GM11168 (cell line): ENCODE results near the gene GPRIN1.

Experiments
- in situ Hi-C: fragments of 300-500 bp; cut with MboI; formaldehyde crosslinking; loops from one replicate; pipeline ENCODE4 v1.12.0; 2022; ENCODE audit warnings: low sequenced_read_pairs; ENCODE audit not compliant: unreplicated experiment

The GPRIN1 gene

GRCh38 chr5:176644294-176644693, 34.3 kb upstream of the GPRIN1 start:
- in situ Hi-C loops = no loop called here

GRCh38 chr5:176643491-176644219, 33.7 kb upstream of the GPRIN1 start:
- in situ Hi-C loops = no loop called here

GRCh38 chr5:176642675-176643490, 32.9 kb upstream of the GPRIN1 start:
- in situ Hi-C loops = no loop called here

- in situ Hi-C loops = no loop called here
These were observed 30.7 kb upstream of the GPRIN1 start for GRCh38 chr5:176640616-176641015.

DNA sequence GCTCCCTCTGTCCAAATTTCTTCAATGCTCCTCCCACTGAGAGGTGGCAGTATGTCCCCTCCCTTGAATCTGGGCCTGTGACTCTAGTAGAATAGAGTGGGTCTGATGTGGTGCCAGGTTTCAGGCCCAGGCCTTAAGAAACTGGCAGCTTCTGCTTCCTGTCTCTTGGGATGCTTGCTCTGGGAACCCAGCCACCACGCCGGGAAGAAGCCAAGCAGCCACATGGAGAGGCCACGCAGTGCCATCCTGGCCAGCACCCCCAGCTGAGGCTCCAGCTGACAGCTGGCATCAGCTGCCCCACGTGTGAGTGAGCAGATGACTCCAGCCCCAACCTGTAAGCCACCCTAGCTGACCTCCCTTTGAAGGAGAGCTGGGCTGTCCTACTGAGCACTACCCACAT, 30.0 kb upstream of the GPRIN1 start:
- in situ Hi-C loops = no loop called here

- in situ Hi-C loops = no loop called here
These were observed 29.3 kb upstream of the GPRIN1 start for GRCh38 chr5:176639208-176639607.

DNA sequence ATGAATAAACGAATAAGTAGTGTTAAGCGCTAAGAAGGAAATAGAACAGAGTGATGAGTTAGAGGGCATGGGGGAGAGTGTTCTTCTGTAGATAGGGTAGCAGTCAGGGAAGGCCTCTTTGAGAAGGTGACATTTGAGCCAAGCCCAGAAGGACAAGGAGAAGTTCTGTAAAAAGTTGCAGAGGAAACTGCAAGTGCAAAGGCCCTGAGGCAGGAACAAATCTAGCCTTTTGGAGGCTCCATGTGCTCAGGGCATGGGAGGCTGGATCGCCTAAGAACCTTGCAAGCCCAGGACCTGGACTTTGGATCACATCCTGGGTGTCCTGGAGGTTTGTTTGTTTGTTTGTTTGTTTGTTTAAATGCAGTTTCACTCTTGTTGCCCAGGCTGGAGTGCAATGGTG, 28.5 kb upstream of the GPRIN1 start:
- in situ Hi-C loops = no loop called here

DNA sequence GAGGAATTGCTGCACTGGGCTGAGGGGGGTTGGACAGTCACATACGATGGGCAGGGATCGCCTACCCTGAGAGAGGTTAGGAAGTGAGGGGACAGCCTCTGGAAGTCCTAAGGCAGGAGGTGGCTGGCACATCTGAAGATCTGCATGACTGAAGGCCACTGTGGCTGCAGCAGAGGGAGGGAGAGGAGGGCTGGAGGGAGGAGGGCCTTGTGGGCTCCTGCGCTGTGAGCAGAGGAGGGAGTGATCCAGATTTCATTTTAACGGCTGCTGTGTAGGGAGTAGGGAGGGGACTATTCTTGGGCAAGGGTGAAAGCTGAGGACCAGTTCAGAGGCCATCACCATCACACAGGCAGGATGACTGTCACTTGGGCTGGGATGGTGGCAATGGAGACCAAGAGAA, 27.6 kb upstream of the GPRIN1 start:
- in situ Hi-C loops = no loop called here

- in situ Hi-C loops = no loop called here
These were observed 26.5 kb upstream of the GPRIN1 start for GRCh38 chr5:176636426-176636825.

DNA sequence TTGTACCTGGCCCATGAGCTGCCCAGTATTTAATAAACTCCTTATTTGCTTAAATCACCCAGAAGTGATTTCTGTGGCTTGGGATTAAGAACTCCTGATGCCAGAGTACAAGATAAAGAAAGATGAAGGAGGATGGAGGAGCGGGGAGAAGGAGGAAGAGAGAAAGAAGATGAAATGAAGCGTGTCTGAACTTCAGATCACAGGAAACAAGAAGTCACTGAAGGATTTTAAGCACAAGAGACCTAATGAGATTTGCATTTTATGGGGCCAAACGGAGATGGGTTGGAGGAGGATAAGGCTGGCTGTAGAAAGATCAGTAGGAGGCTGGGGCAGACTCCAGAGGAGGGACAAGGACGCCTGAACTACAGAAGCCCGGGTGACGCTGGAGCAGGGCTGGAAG, 23.6 kb upstream of the GPRIN1 start:
- in situ Hi-C loops = no loop called here

DNA sequence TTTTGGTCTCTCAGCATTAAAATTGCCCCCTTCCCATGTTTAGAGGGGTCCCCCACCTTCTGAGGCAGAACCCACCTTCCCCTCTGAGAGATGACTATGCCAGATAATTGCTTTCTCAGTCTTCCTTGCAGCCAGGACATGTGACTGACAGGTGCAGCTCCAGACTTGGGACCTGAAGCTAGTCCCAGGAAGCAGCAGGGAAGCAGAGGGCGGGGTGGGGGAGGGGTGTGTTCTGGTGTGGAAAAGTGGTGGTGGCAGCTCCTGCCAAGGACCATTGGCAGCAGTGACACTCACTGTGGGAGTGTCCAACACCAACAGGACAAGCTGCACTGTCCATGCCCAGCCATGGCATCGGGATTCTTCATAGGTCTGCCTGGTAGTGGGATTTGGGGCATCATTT, 22.8 kb upstream of the GPRIN1 start:
- in situ Hi-C loops = no loop called here

- in situ Hi-C loops = no loop called here
These were observed 21.6 kb upstream of the GPRIN1 start for GRCh38 chr5:176631383-176632200.

GRCh38 chr5:176630681-176631222, 20.8 kb upstream of the GPRIN1 start:
- in situ Hi-C loops = no loop called here

DNA sequence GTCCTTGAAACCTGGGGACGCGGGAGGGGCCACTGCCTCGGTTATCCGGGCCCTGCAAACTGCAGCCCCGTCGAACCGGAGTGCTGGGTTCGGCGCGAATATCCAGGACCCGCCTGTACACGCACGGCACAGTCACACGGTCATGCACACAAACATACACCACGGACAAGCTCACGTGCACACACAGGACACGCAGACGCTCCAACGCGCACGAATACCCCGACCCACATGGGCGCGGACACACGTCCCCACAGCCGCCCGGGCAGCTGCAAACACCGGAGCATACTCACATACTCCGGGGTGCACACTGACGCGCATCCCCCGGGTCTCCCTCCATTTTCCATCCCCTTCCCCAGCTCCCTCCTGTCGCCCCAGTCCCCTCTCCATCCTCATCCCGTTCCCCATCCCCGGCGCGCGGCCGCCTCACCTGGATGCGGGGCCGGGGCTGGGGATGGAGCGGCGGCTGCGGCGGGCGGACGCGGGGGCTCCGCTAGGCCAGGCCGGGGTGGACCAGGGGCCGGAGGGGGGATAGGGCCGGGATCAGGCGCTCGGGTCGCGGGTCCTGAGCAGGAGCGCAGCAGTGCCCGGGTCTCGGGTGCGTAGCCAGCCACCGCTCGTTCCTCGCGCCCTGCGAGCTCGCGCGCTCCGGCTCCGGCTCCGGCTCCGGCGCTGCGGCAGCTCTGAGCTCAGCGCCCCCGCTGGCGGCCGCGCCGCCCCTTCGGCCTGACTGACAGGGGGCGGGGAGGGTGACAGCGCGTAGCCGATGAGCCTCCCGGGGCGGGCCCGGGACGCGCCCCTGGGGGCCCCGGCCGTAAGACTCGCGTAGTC, 20.1 kb upstream of the GPRIN1 start, which contains the start of the genes EIF4E1B and SNCB:
TSS of gene EIF4E1B (plus strand) at position 823 of the 828 bp plus-strand sequence. CDS start 12,113 bp downstream, outside the sequence.
TSS of gene SNCB (minus strand) at position 682 of the 828 bp plus-strand sequence. CDS start 880 bp downstream, outside the sequence.
- in situ Hi-C loops = no loop called here

- in situ Hi-C loops = no loop called here
These were observed 19.4 kb upstream of the GPRIN1 start for GRCh38 chr5:176629317-176629852.

GRCh38 chr5:176628406-176629228, 18.7 kb upstream of the GPRIN1 start:
- in situ Hi-C loops = no loop called here

- in situ Hi-C loops = no loop called here
These were observed 17.6 kb upstream of the GPRIN1 start for GRCh38 chr5:176627582-176627981.

- in situ Hi-C loops = no loop called here
These were observed 16.9 kb upstream of the GPRIN1 start for GRCh38 chr5:176626876-176627236.
